Muscle layer of duodenum (tissue), 2 donors: Measurements from ENCODE around the gene METRNL.

ENCODE experiments used
- H3K27ac ChIP-seq: one replicate; pipeline ENCODE4 v1.7.0; 2013; ENCODE audit warnings: mild to moderate bottlenecking, low read length
- H3K27me3 ChIP-seq: one replicate; pipeline ENCODE4 v1.7.0; 2013; ENCODE audit warnings: low read depth, mild to moderate bottlenecking, control low read depth, low read length
- H3K36me3 ChIP-seq, 2 donors: one replicate each; pipeline ENCODE4 v1.7.0; 2013; ENCODE audit warnings: low read length in 2 of 2, control low read depth in 1 of 2, mild to moderate bottlenecking in 1 of 2; ENCODE audit not compliant: insufficient read depth in 2 of 2, control insufficient read depth in 1 of 2
- H3K4me1 ChIP-seq, 2 donors: one replicate each; pipeline ENCODE4 v1.7.0; 2013; ENCODE audit warnings: low read length in 2 of 2, mild to moderate bottlenecking in 2 of 2, control low read depth in 1 of 2, moderate library complexity in 1 of 2; ENCODE audit not compliant: insufficient read depth in 2 of 2, control insufficient read depth in 1 of 2
- H3K4me3 ChIP-seq, 2 donors: one replicate each; pipeline ENCODE4 v1.7.0; 2013; ENCODE audit warnings: low read length in 2 of 2, low read depth in 1 of 2, mild to moderate bottlenecking in 1 of 2
- H3K9me3 ChIP-seq, 2 donors: one replicate each; pipeline ENCODE4 v1.7.0; 2013; ENCODE audit warnings: low read length in 2 of 2, control low read depth in 1 of 2, mild to moderate bottlenecking in 1 of 2; ENCODE audit not compliant: control insufficient read depth in 1 of 2
- donor health status: healthy.

The METRNL gene

DNA sequence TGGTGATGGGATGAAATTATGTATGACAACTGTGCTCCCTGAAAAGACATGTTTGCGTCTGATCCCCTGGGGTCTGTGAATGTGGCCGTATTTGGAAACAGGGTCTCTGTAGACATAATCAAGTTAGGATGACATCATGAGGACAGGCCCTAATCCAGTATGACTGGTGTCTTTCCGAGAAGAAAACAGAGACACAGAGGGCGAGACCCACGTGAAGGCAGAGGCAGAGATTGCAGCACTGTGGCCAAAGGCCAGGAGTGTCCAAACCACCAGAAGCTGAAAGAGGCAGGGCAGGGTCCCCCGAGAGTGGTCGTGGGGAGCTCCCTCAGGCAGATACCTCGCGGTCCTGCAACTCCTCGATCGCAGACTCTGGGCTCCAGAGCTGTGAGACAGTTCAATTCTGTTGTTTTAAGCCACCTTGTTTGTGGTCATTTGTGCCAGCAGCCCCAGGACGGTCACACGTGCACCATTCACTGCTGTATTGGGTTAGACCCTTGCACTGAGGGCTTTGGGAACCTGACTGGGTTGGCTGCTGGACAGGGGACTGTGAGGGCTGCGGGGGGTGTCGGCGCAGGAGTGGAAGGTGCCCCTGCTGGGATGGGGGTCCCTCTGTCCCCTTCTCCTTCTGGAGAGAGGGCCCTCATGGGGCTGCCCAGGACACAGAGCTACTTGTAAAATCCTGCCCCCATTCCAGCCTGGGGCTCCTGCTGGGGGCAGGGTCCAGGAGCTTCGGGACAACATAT is 27.7 kb downstream of the METRNL start:
- Histone ChIP-seq H3K36me3 (no peaks in the 10 kb centered on the region), H3K27me3 (no peaks in the 10 kb centered on the region), H3K4me1 (peaks cover 5 to 21% of the 10 kb centered on the region in 2 donors), H3K27ac (no peak overlapping the region), H3K9me3 (no peaks in the 10 kb centered on the region), H3K4me3 (no peak overlapping the region)

DNA sequence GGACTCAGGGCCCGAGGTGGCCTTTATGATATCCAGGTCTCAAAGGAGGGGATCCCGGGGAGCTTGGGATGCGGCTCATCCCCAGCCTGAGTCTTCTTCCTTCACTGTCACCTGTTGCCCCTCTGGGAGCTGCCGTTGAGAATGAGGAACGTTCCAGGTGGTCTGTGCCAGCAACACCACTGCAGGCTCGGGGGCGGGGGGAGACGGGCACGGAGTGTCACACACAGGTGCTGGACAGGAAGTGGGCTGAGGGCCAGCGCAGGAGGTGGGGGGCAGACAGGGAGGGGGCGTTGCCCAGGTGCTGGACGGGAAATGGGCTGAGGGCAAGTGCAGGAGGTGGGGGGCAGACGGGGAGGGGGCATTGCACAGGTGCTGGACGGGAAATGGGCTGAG is 28.2 kb downstream of the METRNL start:
- no peaks in the 10 kb centered on the region for H3K9me3 ChIP-seq
- no peak overlapping the region for H3K4me3 ChIP-seq
- H3K4me1 ChIP-seq: peaks cover 5 to 21% of the 10 kb centered on the region in 2 donors
- H3K36me3 ChIP-seq: no peaks in the 10 kb centered on the region
- H3K27ac ChIP-seq: no peak overlapping the region
- no peaks in the 10 kb centered on the region for H3K27me3 ChIP-seq

DNA sequence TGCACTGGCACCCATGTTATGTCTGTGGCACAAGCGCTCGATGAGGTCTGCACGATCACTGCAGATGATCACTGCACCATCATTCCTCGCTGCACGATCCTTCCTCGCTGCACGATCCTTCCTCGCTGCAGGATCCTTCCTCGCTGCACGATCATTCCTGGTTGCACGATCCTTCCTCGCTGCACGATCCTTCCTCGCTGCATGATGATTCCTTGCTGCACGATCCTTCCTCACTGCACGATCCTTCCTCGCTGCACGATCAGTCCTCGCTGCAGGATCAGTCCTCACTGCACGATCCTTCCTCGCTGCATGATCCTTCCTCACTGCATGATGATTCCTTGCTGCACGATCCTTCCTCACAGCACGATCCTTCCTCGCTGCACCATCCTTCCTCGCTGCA is 29.3 kb downstream of the METRNL start:
- Histone ChIP-seq H3K27ac (no peak overlapping the region), H3K36me3 (no peaks in the 10 kb centered on the region), H3K4me1 (peaks cover 5 to 20% of the 10 kb centered on the region in 2 donors), H3K9me3 (no peaks in the 10 kb centered on the region), H3K27me3 (no peaks in the 10 kb centered on the region), H3K4me3 (no peak overlapping the region)

DNA sequence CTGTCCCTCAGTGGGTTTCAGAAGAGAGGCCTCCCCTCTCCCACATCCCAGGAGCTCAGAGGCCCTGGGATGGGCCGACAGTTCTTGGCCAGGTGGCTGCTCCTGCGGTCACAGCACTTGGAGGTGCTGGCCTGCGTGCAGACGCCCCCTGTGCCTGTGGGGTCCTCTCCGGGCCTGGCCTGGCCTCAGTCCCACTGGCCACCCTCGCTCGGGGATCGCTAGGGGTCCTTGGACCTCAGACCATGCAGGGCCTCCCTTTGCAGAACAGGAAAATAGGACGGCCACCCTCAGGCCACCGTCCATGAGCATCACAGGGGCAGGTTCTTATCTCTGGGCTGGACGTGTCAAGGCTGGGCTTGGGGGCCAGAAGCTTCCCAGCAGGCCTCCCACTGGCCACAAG is 30.0 kb downstream of the METRNL start:
- H3K27me3 ChIP-seq: no peaks in the 10 kb centered on the region
- peaks cover 5 to 18% of the 10 kb centered on the region in 2 donors for H3K4me1 ChIP-seq
- no peaks in the 10 kb centered on the region for H3K36me3 ChIP-seq
- H3K27ac ChIP-seq: no peak overlapping the region
- no peaks in the 10 kb centered on the region for H3K9me3 ChIP-seq
- peak overlapping the region in 1 of 2 donors; percentile 37 for H3K4me3 ChIP-seq

DNA sequence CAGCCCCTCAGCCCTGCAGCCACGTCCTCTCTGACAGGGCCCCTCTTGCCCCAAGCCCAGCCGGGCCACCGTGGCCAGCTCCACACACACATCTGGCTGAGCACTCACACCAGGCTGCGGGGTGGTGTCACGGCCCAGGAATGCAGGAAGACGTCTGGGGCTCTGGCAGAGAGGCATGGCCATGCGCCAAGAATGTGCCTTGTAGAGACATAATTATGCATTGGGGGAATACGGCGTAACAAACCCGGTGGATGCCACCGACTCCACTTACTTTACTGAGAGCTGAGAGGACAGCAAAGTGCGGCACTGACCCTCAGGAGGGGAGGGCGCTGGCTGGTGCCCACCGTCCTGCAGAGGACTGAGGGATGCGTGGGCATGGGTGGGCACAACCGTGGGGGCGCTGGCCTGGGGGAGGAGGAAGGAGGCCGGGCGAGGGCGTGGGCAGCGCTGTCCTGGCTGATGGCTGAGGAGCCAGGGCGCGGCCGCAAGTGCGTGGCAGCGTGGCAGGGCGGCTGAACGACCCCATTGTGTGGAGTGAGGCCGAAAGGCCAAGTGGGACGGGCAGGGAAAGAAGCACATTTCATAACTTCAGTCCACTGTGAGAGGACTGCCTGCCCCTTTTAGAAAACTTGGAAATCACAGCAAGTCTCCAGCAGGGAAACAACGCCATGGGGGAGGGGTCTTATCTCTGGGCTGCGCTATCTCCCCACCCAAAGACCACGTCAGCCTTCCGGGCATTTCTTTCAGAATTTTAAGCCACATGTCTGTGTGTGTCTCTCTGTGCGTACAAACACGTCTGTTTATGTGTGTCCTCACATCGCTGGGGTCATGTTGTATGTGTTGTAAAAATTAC is 30.6 kb downstream of the METRNL start:
- no peak overlapping the region for H3K27ac ChIP-seq
- no peaks in the 10 kb centered on the region for H3K9me3 ChIP-seq
- no peaks in the 10 kb centered on the region for H3K36me3 ChIP-seq
- peaks cover 5 to 18% of the 10 kb centered on the region in 2 donors for H3K4me1 ChIP-seq
- peak overlapping the region in 1 of 2 donors; percentile 37 for H3K4me3 ChIP-seq
- no peaks in the 10 kb centered on the region for H3K27me3 ChIP-seq

DNA sequence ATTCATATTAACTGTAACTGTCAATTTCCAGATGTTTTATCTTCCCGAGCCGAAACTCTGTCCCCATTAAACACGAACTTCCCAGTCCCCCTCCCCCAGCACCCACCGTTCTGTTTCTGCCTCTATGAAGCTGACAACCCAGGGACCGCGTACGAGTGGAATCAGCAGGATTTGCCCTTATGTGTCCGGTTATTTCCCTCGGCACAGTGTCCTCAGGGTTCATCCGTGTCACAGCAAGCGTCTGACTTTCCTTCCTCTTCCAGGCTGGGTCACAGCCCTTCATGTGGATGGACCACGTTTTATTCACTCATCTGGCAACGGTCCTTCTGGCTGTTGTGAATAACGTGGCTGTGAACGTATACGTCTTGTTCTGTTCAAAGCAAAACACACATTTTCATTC is 31.3 kb downstream of the METRNL start:
- H3K36me3 ChIP-seq: no peaks in the 10 kb centered on the region
- H3K4me1 ChIP-seq: peaks cover 5 to 18% of the 10 kb centered on the region in 2 donors
- H3K9me3 ChIP-seq: no peaks in the 10 kb centered on the region
- H3K4me3 ChIP-seq: no peak overlapping the region
- no peak overlapping the region for H3K27ac ChIP-seq
- no peaks in the 10 kb centered on the region for H3K27me3 ChIP-seq

DNA sequence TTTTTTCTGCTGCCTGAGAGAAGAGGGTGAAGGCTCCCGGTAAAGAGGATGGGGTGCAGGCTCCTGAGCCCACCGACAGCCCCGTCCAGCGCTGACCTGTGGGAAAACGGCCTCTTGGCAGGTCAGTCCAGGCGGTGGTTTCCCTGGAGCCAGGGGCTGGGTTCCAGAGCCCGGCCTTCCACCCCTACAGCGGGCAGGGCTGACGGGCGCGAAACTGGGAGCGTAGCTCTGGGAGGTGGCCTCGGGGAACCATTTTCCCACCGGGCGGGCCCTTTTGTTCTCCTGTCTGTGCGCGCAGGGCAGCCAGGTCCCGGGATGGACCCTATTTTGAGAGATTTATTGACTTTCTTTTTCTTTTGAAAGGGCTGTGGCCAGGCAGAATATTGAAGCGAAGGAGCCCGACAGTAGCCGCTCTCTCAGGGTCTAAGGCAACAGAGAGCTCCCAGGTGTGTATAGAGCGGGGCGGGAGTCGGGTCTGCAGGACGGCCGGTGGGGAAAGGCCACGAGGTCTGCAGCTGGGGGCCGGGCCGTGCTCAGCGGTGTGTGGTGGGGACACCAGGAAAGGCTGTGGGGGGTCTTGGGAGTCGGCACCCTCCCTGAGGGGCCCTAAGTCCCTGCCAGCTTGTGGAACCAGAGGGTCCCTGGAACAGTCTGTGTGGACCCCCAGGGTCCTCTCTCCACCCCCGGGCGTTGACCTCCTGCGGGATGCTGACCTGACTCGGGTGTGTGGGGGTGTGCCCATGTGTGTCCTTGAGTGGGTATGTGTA is 32.3 kb downstream of the METRNL start:
- Histone ChIP-seq H3K36me3 (no peaks in the 10 kb centered on the region), H3K4me1 (peaks cover 5 to 18% of the 10 kb centered on the region in 2 donors), H3K27me3 (no peaks in the 10 kb centered on the region), H3K27ac (no peak overlapping the region), H3K9me3 (no peaks in the 10 kb centered on the region), H3K4me3 (no peak overlapping the region)

DNA sequence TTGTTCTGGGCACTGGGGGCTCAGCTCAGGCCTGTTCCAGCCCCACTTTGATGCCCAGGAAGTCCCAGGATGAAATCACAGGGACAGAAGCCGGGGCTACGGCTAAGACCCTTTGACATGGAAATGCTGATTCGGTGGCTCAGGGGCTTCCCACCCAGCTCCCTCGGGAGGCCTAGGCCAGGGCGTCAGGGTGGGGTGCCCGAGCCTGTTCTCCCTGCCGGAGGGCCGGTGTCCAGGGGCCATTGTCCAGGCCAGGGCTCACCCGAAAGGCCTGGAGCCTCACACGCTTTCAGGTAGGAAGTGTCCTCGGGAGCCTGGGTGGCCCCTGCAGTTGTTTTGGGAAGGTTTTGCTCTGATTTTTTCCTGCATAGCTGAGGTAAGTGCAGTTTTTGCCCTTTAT is 34.0 kb downstream of the METRNL start:
- H3K27me3 ChIP-seq: no peaks in the 10 kb centered on the region
- no peaks in the 10 kb centered on the region for H3K9me3 ChIP-seq
- H3K27ac ChIP-seq: no peak overlapping the region
- H3K36me3 ChIP-seq: no peaks in the 10 kb centered on the region
- peaks cover 5 to 18% of the 10 kb centered on the region in 2 donors for H3K4me1 ChIP-seq
- H3K4me3 ChIP-seq: no peak overlapping the region

DNA sequence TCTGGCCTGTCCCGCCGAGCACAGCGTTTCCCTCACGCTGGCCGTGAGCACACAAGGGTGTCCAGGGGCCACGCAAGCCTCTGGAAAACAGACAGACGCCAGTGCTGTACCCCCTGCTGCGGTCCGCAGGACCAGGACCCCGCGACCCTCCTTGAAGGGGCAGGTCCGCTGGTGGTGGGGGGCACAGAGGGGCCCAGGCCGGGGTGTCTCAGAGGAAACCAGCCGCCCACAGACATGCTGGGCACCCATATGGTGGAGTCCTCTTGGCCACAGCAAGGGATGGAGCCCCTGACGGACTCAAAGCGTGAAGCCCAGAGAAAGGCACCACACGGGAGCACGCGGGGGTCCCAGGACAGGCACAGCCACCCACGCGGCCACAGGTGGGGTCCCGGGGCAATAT is 34.4 kb downstream of the METRNL start:
- H3K36me3 ChIP-seq: no peaks in the 10 kb centered on the region
- H3K27ac ChIP-seq: no peak overlapping the region
- H3K27me3 ChIP-seq: no peaks in the 10 kb centered on the region
- peaks cover 5 to 18% of the 10 kb centered on the region in 2 donors for H3K4me1 ChIP-seq
- H3K4me3 ChIP-seq: no peak overlapping the region
- H3K9me3 ChIP-seq: no peaks in the 10 kb centered on the region

DNA sequence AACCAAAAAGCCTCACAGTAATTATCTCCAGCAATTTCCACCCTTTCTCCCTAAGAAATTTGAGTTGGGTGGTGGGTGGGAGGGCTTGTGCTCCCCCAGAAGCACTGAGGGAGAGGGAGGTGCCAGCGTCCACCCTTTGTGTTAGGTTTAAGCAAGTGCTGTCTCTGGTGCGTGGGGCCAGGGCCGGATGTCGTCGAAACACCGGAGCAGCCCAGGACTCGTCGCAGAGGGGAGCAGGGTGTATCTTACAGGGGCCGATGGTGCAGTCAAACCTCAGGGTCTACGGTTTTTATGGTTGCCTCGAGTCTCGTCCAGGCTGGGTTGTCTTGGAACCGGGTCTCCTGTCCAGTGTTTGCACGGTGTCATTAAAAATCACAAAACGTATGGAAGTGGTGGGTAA is 35.3 kb downstream of the METRNL start:
- H3K9me3 ChIP-seq: no peaks in the 10 kb centered on the region
- H3K27me3 ChIP-seq: no peaks in the 10 kb centered on the region
- H3K27ac ChIP-seq: no peak overlapping the region
- H3K36me3 ChIP-seq: no peaks in the 10 kb centered on the region
- no peak overlapping the region for H3K4me3 ChIP-seq
- peaks cover 5 to 10% of the 10 kb centered on the region in 2 donors for H3K4me1 ChIP-seq

DNA sequence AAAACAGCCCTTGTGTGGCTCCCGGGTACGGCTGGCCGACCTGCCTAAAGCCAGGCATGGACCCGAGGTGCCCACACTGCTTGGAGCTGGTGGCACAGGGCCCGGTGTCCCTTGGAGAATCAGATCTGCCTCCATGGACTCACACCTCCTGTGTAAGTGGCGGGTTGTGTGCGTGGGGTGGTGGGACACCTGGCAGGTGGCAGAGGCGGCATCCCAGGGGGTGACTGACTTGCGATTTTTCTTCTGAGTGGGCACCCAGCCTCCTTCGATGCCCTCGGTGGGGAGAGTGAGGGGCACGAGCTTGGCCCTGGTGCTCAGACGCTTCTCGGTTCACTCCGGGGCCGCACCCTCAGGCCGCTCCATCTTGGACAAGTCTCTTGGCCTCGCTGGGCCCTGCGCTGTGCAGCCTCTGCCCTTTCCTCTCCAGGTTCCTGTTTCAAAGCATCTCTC is 35.8 kb downstream of the METRNL start:
- Histone ChIP-seq H3K9me3 (no peaks in the 10 kb centered on the region), H3K4me3 (no peak overlapping the region), H3K27ac (no peak overlapping the region), H3K4me1 (peaks cover 5% of the 10 kb centered on the region in 2 donors), H3K27me3 (no peaks in the 10 kb centered on the region), H3K36me3 (no peaks in the 10 kb centered on the region)
